HG02840 (cell line): ENCODE data around the gene CNTNAP5.

Source experiments
- ATAC-seq: cut with Tn5 transposase; IDR thresholded peaks from one replicate; pipeline ENCODE4 v1.9.1; 2021; ENCODE audit warnings: mild to moderate bottlenecking, moderate library complexity, moderate number of reproducible peaks; ENCODE audit not compliant: unreplicated experiment, low FRiP score

Gene CNTNAP5

GRCh38 chr2:124838406-124838805 lies 813.3 kb downstream of the CNTNAP5 start:
- ATAC-seq: no peak

GRCh38 chr2:124867247-124867646 lies 842.2 kb downstream of the CNTNAP5 start:
- no peak for ATAC-seq

GRCh38 chr2:124874219-124874618 lies 849.1 kb downstream of the CNTNAP5 start:
- no peak for ATAC-seq

- ATAC-seq: no peak
Measured at GRCh38 chr2:124874676-124875075, 849.6 kb downstream of the CNTNAP5 start.

GRCh38 chr2:124875627-124876244 lies 850.6 kb downstream of the CNTNAP5 start:
- peak; percentile 63 for ATAC-seq

- ATAC-seq: no peak
Measured at GRCh38 chr2:124877141-124877577, 852.1 kb downstream of the CNTNAP5 start.

- no peak for ATAC-seq
Measured at GRCh38 chr2:124879640-124880039, 854.6 kb downstream of the CNTNAP5 start.

- ATAC-seq: no peak
Measured at GRCh38 chr2:124880995-124881394, 855.9 kb downstream of the CNTNAP5 start.

- ATAC-seq: no peak
Measured at GRCh38 chr2:124882423-124882822, 857.3 kb downstream of the CNTNAP5 start.

GRCh38 chr2:124883595-124883994 lies 858.5 kb downstream of the CNTNAP5 start:
- no peak for ATAC-seq

- ATAC-seq: no peak
Measured at GRCh38 chr2:124884315-124884714, 859.2 kb downstream of the CNTNAP5 start.

GRCh38 chr2:124886216-124886615 lies 861.1 kb downstream of the CNTNAP5 start:
- ATAC-seq: no peak

GRCh38 chr2:124887466-124887865 lies 862.4 kb downstream of the CNTNAP5 start:
- ATAC-seq: no peak

GRCh38 chr2:124888431-124888830 lies 863.3 kb downstream of the CNTNAP5 start:
- no peak for ATAC-seq

GRCh38 chr2:124894199-124894598 lies 869.1 kb downstream of the CNTNAP5 start:
- no peak for ATAC-seq

- ATAC-seq: no peak
Measured at GRCh38 chr2:124898827-124899226, 873.7 kb downstream of the CNTNAP5 start.

GRCh38 chr2:124908411-124908810 lies 883.3 kb downstream of the CNTNAP5 start:
- ATAC-seq: no peak

- no peak for ATAC-seq
Measured at GRCh38 chr2:124911560-124911959, 886.5 kb downstream of the CNTNAP5 start.

- ATAC-seq: no peak
Measured at GRCh38 chr2:124913868-124914267, 888.8 kb downstream of the CNTNAP5 start.

- ATAC-seq: no peak
Measured at GRCh38 chr2:124915567-124915966, 890.5 kb downstream of the CNTNAP5 start.

- no peak for ATAC-seq
Measured at GRCh38 chr2:124919296-124919695, 894.2 kb downstream of the CNTNAP5 start.

- no peak for ATAC-seq
Measured at GRCh38 chr2:124920448-124920847, 895.4 kb downstream of the CNTNAP5 start.

GRCh38 chr2:124921191-124921590 lies 896.1 kb downstream of the CNTNAP5 start:
- no peak for ATAC-seq
